GM12873 (cell line): Measurements from ENCODE around the gene NGEF.

ENCODE experiments used
- TF ChIP-seq, protein P1 (sequence below): IDR thresholded peaks from 2 replicates; pipeline ENCODE4 v1.5.1; 2012; ENCODE audit warnings: low read depth, mild to moderate bottlenecking, moderate library complexity, low read length, control low read depth; ENCODE audit not compliant: insufficient read depth; ENCODE audit errors: missing control alignments

NGEF gene

GRCh38 chr2:232919141-232919540, 93.9 kb downstream of the NGEF start:
- TF ChIP-seq, protein P1, sequence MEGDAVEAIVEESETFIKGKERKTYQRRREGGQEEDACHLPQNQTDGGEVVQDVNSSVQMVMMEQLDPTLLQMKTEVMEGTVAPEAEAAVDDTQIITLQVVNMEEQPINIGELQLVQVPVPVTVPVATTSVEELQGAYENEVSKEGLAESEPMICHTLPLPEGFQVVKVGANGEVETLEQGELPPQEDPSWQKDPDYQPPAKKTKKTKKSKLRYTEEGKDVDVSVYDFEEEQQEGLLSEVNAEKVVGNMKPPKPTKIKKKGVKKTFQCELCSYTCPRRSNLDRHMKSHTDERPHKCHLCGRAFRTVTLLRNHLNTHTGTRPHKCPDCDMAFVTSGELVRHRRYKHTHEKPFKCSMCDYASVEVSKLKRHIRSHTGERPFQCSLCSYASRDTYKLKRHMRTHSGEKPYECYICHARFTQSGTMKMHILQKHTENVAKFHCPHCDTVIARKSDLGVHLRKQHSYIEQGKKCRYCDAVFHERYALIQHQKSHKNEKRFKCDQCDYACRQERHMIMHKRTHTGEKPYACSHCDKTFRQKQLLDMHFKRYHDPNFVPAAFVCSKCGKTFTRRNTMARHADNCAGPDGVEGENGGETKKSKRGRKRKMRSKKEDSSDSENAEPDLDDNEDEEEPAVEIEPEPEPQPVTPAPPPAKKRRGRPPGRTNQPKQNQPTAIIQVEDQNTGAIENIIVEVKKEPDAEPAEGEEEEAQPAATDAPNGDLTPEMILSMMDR = no peak

DNA sequence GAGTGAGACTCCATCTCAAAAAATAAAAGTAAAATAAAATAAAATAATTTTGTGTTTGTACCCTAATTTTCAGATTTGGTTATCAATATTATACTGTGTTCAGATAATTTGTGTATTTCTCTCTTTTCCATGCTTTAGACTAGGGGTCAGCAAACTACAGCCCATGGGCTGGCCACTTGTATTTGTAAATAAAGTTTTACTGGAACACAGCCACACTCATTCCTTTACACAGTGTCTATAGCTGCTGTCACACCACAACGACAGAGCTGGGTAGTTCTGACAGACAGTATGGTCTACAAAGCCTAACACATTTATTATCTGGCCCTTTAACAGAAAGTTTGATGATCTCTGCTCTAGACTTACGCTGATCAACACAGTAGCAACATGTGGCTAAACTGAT, 99.2 kb downstream of the NGEF start:
- TF ChIP-seq, protein P1 = no peak

- TF ChIP-seq, protein P1 = no peak
Observed at GRCh38 chr2:232911712-232912277, 101.3 kb downstream of the NGEF start.

- TF ChIP-seq, protein P1 = no peak
Observed at GRCh38 chr2:232910376-232910775, 102.7 kb downstream of the NGEF start.

DNA sequence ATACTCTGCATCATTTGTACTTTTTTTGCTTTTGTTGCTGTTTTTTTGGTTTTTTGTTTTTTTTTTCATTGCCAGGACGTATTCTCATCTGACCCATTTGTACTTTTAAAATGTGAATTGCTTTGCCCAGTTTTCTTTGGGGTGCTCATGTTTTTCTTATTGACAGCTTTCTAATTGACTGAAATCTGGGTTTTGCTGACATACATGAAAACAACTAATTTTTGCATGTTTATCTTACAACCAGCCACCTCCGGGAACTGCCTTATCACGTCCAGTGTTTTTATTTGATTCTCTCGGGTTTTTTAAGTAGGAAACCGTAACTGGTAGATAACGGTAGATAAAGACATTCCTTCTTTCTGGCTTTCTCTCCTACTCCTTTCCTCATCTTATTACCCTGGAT, 104.4 kb downstream of the NGEF start:
- TF ChIP-seq, protein P1 = no peak

DNA sequence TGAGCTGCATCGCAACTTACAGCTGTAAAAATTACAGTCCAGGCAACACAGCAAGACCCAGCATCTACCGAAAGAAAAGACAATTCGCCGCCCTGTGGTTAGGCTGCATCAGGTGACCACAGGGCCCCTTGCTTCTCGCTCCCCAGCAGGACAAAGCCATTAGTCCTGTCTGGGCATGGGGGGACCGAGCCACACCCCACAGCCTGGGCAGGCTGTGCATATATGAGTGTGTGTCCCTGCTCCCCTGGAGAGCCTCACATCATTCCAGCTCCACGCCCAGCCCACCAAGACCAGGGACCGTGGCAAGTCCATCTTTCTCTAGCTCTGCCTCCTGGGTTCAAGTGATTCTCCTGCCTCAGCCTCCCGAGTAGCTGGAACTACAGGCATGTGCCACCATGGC, 109.1 kb downstream of the NGEF start:
- TF ChIP-seq, protein P1 = no peak

DNA sequence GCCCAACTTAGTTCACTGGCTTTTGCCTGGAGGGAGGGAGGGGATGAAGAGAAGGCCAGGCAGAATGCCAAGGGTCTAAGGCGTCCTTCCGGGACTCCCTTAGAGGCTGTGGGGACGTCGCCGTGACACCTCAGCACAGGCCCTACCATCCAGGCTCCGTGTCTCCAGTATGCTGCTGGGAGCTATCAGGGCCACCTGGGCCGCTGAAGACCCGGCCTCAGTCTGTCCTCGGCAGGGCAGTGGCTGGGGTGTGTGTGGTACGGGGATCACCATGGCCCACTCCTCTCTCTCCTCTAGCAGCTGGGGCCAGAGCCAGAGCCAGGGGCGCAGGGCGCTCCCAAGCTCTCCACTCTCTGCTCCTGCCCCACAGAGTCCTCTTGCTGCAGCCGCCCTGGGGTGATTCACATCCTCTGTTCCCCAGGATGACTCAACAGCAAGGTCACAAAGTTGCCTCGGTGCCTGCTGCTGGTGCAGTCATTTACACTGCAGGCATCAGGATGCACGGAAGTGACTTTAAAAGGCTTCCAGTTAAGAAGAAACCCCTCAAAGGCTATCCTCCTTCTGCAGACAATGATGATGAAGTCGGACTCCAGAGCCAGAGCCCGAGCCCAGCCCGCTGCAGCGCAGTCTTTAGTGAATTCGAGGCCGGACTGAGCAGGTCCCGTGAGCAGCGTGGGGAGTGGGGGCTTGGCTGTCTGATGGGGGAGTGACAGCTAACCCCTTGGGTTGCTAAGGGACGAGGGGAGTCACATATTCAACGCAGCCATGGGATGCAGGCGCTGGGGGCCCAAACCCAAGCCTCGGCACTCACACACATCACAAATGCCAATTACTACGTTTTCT, 111.1 kb downstream of the NGEF start:
- TF ChIP-seq, protein P1 = no peak
